Right renal cortex interstitium (tissue), 3 donors: ENCODE measurements around the gene PNLDC1. TPM values are rescaled to one million over a fixed set of nuclear protein-coding genes. Genes with fewer than 3 reads are reported as not detected.

Experiments used
- DNase-seq, 3 donors: peaks; one replicate each; pipeline ENCODE4 v3.0.0-alpha.2; 2013; ENCODE audit warnings: low read depth in 3 of 3, low spot score in 2 of 3
- polyA plus RNA-seq, 3 donors: library from polyadenylated mRNA; unstranded; fragments of 120-200 nt; gene quantifications; one replicate each; pipeline ENCODE4 v1.2.1, GENCODE V29; 2013; ENCODE audit not compliant: insufficient read length in 3 of 3

PNLDC1 gene
- polyA plus RNA-seq, result 1 to 10 TPM in 1 of 3 donors, under 1 TPM in 2; 0.25 to 1.6 (median 0.36) TPM

- DNase-seq, result no peak
These were observed at the start of gene PNLDC1 for GRCh38 chr6:159800141-159800865. Gene PNLDC1 (plus strand): TSS chr6:159800276. CDS start chr6:159800308, 32 bp downstream.

- DNase-seq, result no peak
These were observed 48.6 kb upstream of the PNLDC1 start for GRCh38 chr6:159751448-159751847.

DNA sequence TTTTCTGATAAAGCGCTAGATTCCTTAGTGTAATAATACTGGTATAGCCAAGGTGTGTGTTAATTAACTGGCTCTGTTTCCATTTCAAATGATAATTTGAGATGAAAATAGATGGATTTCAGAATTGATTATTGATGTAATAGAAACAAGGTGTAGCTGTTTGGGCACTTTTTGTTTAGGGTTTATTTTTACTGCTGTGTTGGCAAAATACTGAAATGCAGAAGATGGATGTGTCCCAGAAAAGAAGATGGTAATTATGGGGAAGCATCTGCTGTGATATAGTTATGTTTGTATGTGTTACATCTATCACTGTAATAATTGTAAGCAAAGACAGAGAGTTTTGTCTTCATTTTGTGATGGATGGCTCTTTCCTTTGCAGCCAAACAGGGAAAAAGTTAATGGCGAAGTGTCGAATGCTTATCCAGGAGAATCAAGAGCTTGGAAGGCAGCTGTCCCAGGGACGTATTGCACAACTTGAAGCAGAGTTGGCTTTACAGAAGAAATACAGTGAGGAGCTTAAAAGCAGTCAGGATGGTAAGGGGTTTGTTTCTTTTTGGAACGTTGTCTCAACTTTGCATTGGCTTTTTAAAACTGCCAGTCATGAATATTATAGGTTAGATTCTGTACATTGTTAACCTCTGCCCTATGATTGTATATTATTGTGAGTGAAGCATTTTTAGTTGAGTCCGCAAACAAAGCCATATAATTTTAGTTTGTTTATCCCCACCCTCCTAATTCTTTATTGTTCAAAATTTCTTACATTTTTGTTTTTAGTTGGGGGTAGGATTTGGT, 46.8 kb upstream of the PNLDC1 start:
- no peak for DNase-seq

DNA sequence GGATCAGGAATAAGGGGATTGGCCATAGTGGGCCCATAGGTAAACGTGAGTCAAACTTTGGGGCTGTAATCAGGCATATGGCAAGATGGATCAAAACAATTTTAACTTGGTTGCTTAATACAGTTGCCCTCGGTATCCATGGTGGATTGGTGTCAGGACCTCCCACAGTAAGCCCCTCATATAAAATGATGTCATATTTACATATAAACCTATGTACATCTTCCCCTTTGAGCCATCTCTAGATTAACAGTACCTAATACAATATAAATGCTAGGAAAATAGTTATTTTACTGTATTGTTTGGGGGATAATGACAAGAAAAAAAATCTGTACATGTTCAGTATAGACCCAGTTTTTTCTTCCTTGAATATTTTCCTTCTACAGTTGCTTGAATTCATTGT, 45.7 kb upstream of the PNLDC1 start:
- no peak for DNase-seq

DNA sequence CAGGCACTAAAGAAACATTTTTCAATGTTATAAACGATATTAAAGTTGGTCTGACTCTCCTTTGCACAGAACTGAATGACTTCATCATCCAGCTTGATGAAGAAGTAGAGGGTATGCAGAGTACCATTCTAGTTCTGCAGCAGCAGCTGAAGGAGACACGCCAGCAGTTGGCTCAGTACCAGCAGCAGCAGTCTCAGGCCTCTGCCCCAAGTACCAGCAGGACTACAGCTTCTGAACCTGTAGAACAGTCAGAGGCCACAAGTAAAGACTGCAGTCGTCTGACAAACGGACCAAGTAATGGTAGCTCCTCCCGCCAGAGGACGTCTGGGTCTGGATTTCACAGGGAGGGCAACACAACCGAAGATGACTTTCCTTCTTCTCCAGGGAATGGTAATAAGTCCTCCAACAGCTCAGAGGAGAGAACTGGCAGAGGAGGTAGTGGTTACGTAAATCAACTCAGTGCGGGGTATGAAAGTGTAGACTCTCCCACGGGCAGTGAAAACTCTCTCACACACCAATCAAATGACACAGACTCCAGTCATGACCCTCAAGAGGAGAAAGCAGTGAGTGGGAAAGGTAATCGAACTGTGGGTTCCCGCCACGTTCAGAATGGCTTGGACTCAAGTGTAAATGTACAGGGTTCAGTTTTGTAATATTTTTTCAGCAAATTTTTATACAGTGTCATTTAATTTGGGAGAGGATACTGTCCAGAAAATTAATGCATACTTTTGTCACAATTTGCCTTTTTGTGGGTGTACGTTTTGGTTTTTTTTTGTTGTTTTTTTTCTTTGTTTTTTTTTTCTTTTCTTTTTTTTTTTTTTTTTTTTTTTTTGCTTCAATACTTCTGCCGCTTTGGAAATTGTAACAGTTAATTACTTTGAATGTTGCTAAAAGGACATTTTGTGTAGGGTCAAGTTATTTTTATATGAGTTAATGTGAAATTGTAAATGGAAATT, 44.8 kb upstream of the PNLDC1 start:
- DNase-seq, result no peak

- no peak for DNase-seq
These were observed 43.6 kb upstream of the PNLDC1 start for GRCh38 chr6:159756508-159756907.

DNA sequence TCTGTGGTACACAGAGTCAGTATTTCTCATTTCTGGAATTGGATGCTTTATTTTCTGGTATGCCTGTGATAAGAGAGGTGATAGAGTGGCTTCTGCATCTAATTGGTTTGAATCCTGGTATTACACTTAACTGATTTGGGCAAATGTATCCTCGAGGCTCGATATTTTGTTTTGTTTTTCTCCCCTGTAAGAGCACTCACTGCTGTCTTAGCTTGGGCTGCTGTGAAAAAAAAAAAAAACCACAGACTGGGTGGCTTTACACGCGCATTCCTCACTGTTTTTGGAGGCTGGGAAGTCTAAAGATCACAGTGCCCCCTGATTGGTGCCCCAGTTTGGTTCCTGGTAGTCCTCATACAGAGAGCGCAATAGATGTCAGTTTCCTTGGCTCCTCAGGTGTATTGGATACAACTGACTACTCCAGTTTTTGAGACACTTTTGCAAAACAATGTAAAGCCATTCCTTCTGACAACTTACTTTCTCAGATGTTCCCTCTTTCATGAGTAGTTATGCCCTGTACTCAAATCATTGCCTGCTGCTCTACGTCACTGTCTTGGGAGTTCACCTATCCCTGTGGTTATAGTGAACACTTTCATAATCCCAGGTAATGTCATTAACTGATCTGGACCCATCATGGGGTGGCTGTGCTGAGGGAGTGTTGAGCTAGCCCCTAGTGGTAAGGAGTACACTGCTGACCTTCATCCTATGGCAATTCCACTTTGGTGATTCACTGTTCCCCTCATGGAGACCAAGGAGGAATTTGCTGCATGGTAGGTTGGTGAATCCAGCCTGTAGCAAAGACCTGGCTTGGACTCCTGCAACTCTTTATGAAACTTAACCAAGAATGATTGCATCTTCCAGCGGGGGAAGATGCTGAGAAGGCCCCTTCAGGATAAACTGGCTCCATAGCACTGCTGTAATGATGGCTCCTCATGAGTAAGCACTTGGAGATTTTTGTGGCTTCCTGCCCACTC, 41.8 kb upstream of the PNLDC1 start:
- no peak for DNase-seq

GRCh38 chr6:159759645-159760044, 40.4 kb upstream of the PNLDC1 start:
- DNase-seq, result no peak

DNA sequence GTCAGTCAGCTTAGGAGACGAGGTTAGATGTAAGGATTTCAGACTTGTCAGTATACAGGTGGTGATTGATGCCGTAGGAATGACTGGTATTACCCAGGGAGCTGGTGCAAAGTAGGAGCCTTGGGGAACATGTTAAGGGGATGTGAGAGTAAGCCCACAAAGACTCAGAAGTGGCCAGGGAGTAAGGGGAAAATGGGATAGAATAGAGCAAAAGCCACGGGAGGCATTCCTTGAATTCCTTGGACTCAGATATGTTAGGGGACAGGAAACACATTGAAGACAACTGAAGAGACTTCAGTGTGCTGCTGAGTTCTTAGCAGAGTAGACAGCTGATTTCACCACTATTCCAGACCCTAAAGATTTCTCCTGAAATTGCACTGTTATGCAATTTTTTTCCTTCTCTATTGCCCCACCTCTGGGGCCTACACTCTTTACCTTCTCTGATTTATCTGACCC, 39.4 kb upstream of the PNLDC1 start:
- DNase-seq, result no peak

DNA sequence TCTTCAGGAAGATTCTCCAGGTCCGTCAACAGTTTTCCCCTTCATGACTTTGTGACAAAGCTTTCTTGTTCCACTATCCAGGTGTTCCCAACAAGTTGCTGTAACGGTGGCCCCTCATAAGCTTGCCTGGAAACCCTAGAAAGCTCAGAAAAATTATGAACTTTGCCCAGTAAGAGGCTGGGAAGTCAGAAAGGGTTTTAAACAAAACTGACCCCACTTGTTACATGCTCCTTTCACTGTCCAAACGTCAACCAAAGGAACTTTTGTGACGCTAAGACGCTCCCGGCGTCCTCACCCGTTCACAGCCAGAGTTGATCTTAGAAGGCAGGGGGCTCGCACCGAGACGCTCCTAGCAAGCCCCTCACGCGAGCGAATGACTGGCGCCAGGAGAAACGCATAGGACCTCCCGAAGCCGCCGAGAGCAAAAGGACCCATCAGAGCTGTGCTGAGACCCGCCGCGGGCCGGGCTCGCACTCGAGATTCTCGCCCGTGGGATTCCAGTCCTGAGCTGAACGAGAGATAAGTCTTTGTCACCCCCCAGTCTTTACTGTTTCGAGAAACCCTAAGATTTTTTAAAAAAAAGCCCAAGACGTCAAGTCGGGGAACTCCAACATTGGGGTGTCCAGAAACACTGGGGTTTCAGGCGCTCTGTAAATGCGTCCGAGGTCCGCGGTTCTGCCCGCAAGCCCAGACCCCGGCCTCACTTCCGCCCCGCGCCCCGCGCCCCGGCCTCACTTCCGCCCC, 38.8 kb upstream of the PNLDC1 start:
- DNase-seq, result peak in 1 of 3 donors; percentile 10

- peak; percentile 69 to 83 (median 82) for DNase-seq
These were observed 38.0 kb upstream of the PNLDC1 start, which contains the start of gene ACAT2 for GRCh38 chr6:159761873-159762680. Gene ACAT2 (plus strand): TSS chr6:159762045. CDS start chr6:159762088, 43 bp downstream.

GRCh38 chr6:159762681-159763293, 37.3 kb upstream of the PNLDC1 start:
- DNase-seq, result no peak

DNA sequence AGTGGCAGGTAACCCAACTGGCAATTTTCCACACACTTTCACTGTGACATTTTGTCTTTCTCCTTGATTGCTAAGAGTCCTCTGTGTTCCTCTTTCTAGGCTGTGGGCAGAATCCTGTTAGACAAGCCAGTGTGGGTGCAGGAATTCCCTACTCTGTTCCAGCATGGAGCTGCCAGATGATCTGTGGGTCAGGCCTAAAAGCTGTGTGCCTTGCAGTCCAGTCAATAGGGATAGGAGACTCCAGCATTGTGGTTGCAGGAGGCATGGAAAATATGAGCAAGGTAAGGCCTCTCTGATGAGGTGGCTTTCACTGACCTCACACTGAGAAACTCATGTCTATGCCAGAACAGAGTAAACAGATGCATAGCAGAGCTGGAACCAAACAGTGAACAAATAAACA, 33.2 kb upstream of the PNLDC1 start:
- DNase-seq, result no peak

GRCh38 chr6:159769470-159769869, 30.6 kb upstream of the PNLDC1 start:
- DNase-seq, result no peak

- no peak for DNase-seq
These were observed 27.9 kb upstream of the PNLDC1 start for GRCh38 chr6:159772196-159772595.

DNA sequence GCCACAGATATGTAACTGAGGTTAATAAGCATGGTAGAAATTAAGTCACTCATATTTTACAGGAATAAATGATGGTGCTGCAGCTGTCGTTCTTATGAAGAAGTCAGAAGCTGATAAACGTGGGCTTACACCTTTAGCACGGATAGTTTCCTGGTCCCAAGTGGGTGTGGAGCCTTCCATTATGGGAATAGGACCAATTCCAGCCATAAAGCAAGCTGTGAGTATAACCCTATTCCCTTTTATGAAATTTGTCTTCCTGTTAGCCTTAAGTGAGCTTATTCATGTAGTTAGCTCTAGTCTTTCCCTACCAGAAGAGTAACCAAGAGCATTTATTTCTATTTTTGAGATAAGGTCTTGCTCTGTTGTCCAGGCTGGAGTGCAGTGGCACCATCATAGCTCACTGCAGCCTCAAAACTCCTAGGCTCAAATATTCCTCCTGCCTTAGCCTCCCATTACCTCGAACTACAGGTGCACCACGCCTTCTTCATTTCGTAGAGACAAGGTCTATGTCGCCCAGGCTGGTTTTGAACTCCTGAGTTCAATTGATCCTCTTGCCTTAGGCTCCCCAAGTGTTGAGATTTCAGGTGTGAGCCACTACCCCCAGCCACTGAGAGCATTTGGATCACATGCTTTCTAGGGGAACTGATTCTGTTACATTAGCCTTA, 22.7 kb upstream of the PNLDC1 start:
- DNase-seq, result no peak

DNA sequence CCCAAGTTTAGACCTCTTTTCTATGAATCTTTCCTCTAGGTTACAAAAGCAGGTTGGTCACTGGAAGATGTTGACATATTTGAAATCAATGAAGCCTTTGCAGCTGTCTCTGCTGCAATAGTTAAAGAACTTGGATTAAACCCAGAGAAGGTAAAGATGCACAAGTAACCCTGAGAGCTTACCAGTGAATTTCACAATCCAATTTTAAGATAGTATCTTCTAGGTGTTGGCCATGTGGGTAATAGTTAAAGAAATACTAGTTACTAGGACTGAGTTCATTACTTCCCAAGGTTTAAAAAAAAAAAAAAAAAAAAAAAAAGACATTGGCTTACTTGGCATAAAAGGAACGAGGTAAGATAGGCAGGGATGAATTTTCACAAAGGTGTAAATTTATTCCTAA, 21.9 kb upstream of the PNLDC1 start:
- no peak for DNase-seq
